ENCODE data around the gene TDRD9.

- TF ChIP-seq POLR2A (IDR thresholded peaks at IDR 0.05; ENCODE audit: extremely low read depth, insufficient read length) (no peak), CTCF (IDR thresholded peaks at IDR 0.05; ENCODE audit: low read depth, low read length) (no peak), MYC (IDR thresholded peaks at IDR 0.05; ENCODE audit: low read depth, low read length) (no peak)
Observed at GRCh38 chr14:104066719-104067295, 138.6 kb downstream of the TDRD9 start.
